Activated CD4-positive, alpha-beta memory T cell treated with anti-CD3 and anti-CD28 coated beads for 36 hours (primary cell): ENCODE measurements around the gene CMBL. TPM values are rescaled to one million over a fixed set of nuclear protein-coding genes. Genes with fewer than 3 reads are reported as not detected.

ENCODE experiments used
- total RNA-seq, 2 experiments: library from RNA; stranded (reverse); gene quantifications; one replicate each; pipeline ENCODE4 v1.2.3, GENCODE V29; 2021

CMBL gene
- total RNA-seq, 2 experiments from 2014 or later, result 1.2 to 1.3 TPM

Other genes with a start within 250 kb of the CMBL start
- 10 to 100 TPM; 17.1 to 20.1 TPM for gene ATPSCKMT, start 58.0 kb downstream of the CMBL start, total RNA-seq
- 100 to 1,000 TPM; 360 to 375 TPM for gene CCT5, start 57.6 kb downstream of the CMBL start, total RNA-seq
- 100 to 1,000 TPM; 103 to 108 TPM for gene MARCHF6, start 45.8 kb upstream of the CMBL start, total RNA-seq
- not detected for gene ROPN1L, start 134.0 kb upstream of the CMBL start, total RNA-seq